ENCODE measurements around the gene CALCOCO1. TPM values are rescaled to one million over a fixed set of nuclear protein-coding genes. Genes with fewer than 3 reads are reported as not detected.

CALCOCO1 gene
- total RNA-seq, result 100 to 1,000 TPM in 6 of 9 donors, 10 to 100 TPM in 3; 62.2 to 187 (median 136) TPM
- 100 to 1,000 TPM in 1 of 3 donors, 10 to 100 TPM in 2; 48.0 to 128 (median 85.4) TPM for polyA plus RNA-seq
- long read RNA-seq, donor 1, transcript CALCOCO1-218 (15 exons, 2,291 nt), result major isoform, 5 of 5 reads
- long read RNA-seq, donor 1, partial matches to known transcripts, result 0 of 5 reads
- long read RNA-seq, donor 1, other reads (novel, unspliced or antisense), result 0 of 5 reads
- long read RNA-seq, donor 2, transcript CALCOCO1-218 (15 exons, 2,291 nt), result major isoform, 7 of 14 reads
- long read RNA-seq, donor 2, partial matches to known transcripts, result 5 of 14 reads
- long read RNA-seq, donor 2, other reads (novel, unspliced or antisense), result 0 of 14 reads
- long read RNA-seq, donor 3, partial matches to known transcripts, result 0 of 2 reads
- long read RNA-seq, donor 3, other reads (novel, unspliced or antisense), result 0 of 2 reads
- long read RNA-seq, donor 4, partial matches to known transcripts, result 4 of 11 reads
- long read RNA-seq, donor 4, other reads (novel, unspliced or antisense), result 1 of 11 reads
- long read RNA-seq, donor 5, transcript CALCOCO1-218 (15 exons, 2,291 nt), result major isoform, 112 of 184 reads
- long read RNA-seq, donor 5, partial matches to known transcripts, result 28 of 184 reads
- long read RNA-seq, donor 5, other reads (novel, unspliced or antisense), result 40 of 184 reads
- long read RNA-seq, donor 6, transcript CALCOCO1-218 (15 exons, 2,291 nt), result major isoform, 7 of 13 reads
- long read RNA-seq, donor 6, partial matches to known transcripts, result 1 of 13 reads
- long read RNA-seq, donor 6, other reads (novel, unspliced or antisense), result 4 of 13 reads
- long read RNA-seq, donor 7, partial matches to known transcripts, result 0 of 3 reads
- long read RNA-seq, donor 7, other reads (novel, unspliced or antisense), result 0 of 3 reads
- long read RNA-seq, donor 8, transcript CALCOCO1-218 (15 exons, 2,291 nt), result major isoform, 15 of 21 reads
- long read RNA-seq, donor 8, partial matches to known transcripts, result 6 of 21 reads
- long read RNA-seq, donor 8, other reads (novel, unspliced or antisense), result 0 of 21 reads
- long read RNA-seq, donor 9, partial matches to known transcripts, result 41 of 44 reads
- long read RNA-seq, donor 9, other reads (novel, unspliced or antisense), result 0 of 44 reads
- long read RNA-seq, donor 10, partial matches to known transcripts, result 0 of 2 reads
- long read RNA-seq, donor 10, other reads (novel, unspliced or antisense), result 0 of 2 reads

GRCh38 chr12:53727310-53728041 is at the start of gene CALCOCO1:
Gene CALCOCO1 (minus strand): TSS chr12:53727452. CDS start chr12:53725242, 2,210 bp downstream.
- Histone ChIP-seq H3K36me3 (replicated peaks in 1 of 2) (peaks cover 0 to 25% of the 10 kb centered on the region in 2 donors), H3K27ac (peak within 1 kb of the TSS in 4 of 5 donors; percentile 39 to 79 (median 62)), H3K4me1 (replicated peaks in 1 of 2) (peaks cover 5 to 17% of the 10 kb centered on the region in 2 donors), H3K27me3 (no peaks in the 10 kb centered on the region), H3K4me3 (peak within 1 kb of the TSS; percentile 19 to 56 (median 50)), H3K9me3 (replicated peaks in 1 of 3) (no peaks in the 10 kb centered on the region)
- DNase-seq, result peak; percentile 96 to 99 (median 98)
- 0 to 1% (median 0%) methylated on average over 28 to 38 of the region's 38 CpGs for WGBS, 4 donors
- intact Hi-C loops (cut with DNase I), result no loop called here
- TF ChIP-seq CTCF (IDR thresholded peaks at IDR 0.05) (no peak), POLR2A (IDR thresholded peaks at IDR 0.05) (peak in 1 of 2 donors; percentile 57)

GRCh38 chr12:53776872-53777271 is 49.6 kb upstream of the CALCOCO1 start:
- Histone ChIP-seq H3K27me3 (peaks cover 1% of the 10 kb centered on the region), H3K27ac (no peak overlapping the region), H3K4me3 (no peak overlapping the region), H3K36me3 (replicated peaks in 1 of 2) (no peaks in the 10 kb centered on the region), H3K9me3 (replicated peaks in 1 of 3) (no peaks in the 10 kb centered on the region), H3K4me1 (replicated peaks in 1 of 2) (no peaks in the 10 kb centered on the region)
- DNase-seq, result no peak
- intact Hi-C loops (cut with DNase I), result no loop called here
- WGBS, 4 donors, result 72 to 92% (median 83%) methylated on average over 1 of the region's 1 CpG
- no peak for TF ChIP-seq POLR2A (IDR thresholded peaks at IDR 0.05)
- no peak for TF ChIP-seq CTCF (IDR thresholded peaks at IDR 0.05)

GRCh38 chr12:53775478-53776145 is 48.4 kb upstream of the CALCOCO1 start:
- intact Hi-C loops (cut with DNase I), result no loop called here
- H3K27me3 ChIP-seq, result no peaks in the 10 kb centered on the region
- no peaks in the 10 kb centered on the region for H3K4me1 ChIP-seq (replicated peaks in 1 of 2)
- no peaks in the 10 kb centered on the region for H3K36me3 ChIP-seq (replicated peaks in 1 of 2)
- TF ChIP-seq CTCF (IDR thresholded peaks at IDR 0.05), result no peak
- no peak for TF ChIP-seq POLR2A (IDR thresholded peaks at IDR 0.05)
- no peak for DNase-seq
- no peaks in the 10 kb centered on the region for H3K9me3 ChIP-seq (replicated peaks in 1 of 3)
- WGBS, 4 donors, result 46 to 60% (median 50%) methylated on average over 6 of the region's 6 CpGs
- H3K4me3 ChIP-seq, result no peak overlapping the region
- H3K27ac ChIP-seq, result no peak overlapping the region

All from adrenal gland (tissue), 19 donors.